Superior temporal gyrus (tissue), 1 donor: ENCODE measurements around the gene AKNA.
A peak's percentile ranks its signal among the peaks of the same experiment; 100 is the strongest.

Experiments used
- DNase-seq: peaks from one replicate; pipeline ENCODE4 v3.0.0-alpha.2; 2016; ENCODE audit errors: extremely low spot score

AKNA gene

GRCh38 chr9:114301798-114302565 lies 85.8 kb downstream of the AKNA start:
- DNase-seq = no peak

- DNase-seq = no peak
Measured at GRCh38 chr9:114300846-114301797, 86.7 kb downstream of the AKNA start.

GRCh38 chr9:114300153-114300845 lies 87.5 kb downstream of the AKNA start:
- no peak for DNase-seq

- DNase-seq = no peak
Measured at GRCh38 chr9:114299286-114300152, 88.3 kb downstream of the AKNA start.

- no peak for DNase-seq
Measured at GRCh38 chr9:114296338-114296737, 91.4 kb downstream of the AKNA start.

GRCh38 chr9:114294664-114295063 lies 93.1 kb downstream of the AKNA start:
- no peak for DNase-seq

GRCh38 chr9:114291886-114292590 lies 95.7 kb downstream of the AKNA start:
- no peak for DNase-seq

- DNase-seq = peak; percentile 91
Measured at GRCh38 chr9:114291064-114291474, 96.7 kb downstream of the AKNA start.

GRCh38 chr9:114290561-114290986 lies 97.2 kb downstream of the AKNA start:
- no peak for DNase-seq

- DNase-seq = no peak
Measured at GRCh38 chr9:114289571-114290481, 98.0 kb downstream of the AKNA start.

- DNase-seq = no peak
Measured at GRCh38 chr9:114289106-114289505, 98.7 kb downstream of the AKNA start.

GRCh38 chr9:114288193-114289091 lies 99.3 kb downstream of the AKNA start:
- no peak for DNase-seq

GRCh38 chr9:114287763-114288192 lies 100.0 kb downstream of the AKNA start:
- DNase-seq = no peak

GRCh38 chr9:114287001-114287762 lies 100.6 kb downstream of the AKNA start:
- no peak for DNase-seq

GRCh38 chr9:114286146-114286679 lies 101.6 kb downstream of the AKNA start:
- no peak for DNase-seq

GRCh38 chr9:114285166-114285867 lies 102.5 kb downstream of the AKNA start:
- no peak for DNase-seq
